ENCODE results near the gene RHOD. TPM values are rescaled to one million over a fixed set of nuclear protein-coding genes. Genes with fewer than 3 reads are reported as not detected.

The RHOD gene
- polyA plus RNA-seq, 1 donor from 2014 or later = not detected

DNA sequence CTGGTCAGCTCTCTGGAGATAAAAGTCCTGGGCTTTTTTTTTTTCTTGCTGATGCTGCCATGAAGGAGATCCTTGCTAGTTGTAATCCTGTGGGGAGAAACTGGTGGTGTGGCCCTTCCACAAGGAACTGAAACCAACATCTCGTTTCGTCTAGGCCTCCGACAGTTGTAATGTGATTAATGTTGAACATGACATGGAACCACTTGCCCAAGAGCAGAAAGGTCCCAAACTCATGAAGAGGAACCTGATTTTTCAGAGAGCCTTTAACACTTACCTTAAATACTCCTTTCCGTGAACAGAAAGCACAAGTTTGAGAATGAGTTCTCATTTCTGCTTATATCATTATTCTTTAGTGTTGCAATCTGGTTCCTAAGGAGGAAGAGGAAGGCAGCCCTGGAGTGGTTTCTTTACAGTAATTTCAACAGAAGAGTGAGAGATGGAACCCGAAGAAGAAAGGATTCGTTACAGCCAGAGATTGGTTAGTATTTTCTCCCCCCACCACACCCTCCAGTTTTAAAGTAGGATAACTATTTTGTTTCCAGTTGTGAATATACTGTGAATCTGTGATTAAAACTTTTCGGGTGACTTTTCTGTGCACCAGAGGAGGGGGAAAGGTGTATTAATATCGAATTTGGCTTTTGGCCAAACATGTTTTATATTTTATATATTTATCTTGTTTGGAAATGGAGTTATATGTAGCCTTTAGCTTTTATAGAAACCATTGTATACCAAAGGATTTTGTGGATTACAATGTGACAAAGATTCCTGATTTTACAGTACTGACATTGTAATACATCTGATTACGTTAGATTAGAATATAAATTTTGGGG lies 64.4 kb downstream of the RHOD start:
- peaks cover 60% of the 10 kb centered on the region for H3K79me2 ChIP-seq (replicated peaks; ENCODE audit: insufficient read depth, low read length)
- no peak overlapping the region for H2AFZ ChIP-seq (ENCODE audit: low read depth, low read length)
- H3K9me3 ChIP-seq (ENCODE audit: low read length) = no peaks in the 10 kb centered on the region
- peak overlapping the region; percentile 84 for H3K4me3 ChIP-seq (ENCODE audit: low read length)
- TF ChIP-seq EZH2 (IDR thresholded peaks at IDR 0.05; ENCODE audit: borderline replicate concordance, insufficient read depth, low read length, poor library complexity, severe bottlenecking) (no peak), EP300 (conservative IDR thresholded peaks at IDR 0.05; ENCODE audit: poor library complexity, severe bottlenecking) (no peak), RAD21 (conservative IDR thresholded peaks at IDR 0.05) (no peak), MXI1 (conservative IDR thresholded peaks at IDR 0.05; ENCODE audit: poor library complexity, severe bottlenecking) (no peak), TAF1 (IDR thresholded peaks at IDR 0.05; ENCODE audit: low read depth) (no peak), SMC3 (conservative IDR thresholded peaks at IDR 0.05; ENCODE audit: poor library complexity) (no peak), POLR2AphosphoS5 (IDR thresholded peaks at IDR 0.05) (no peak)
- TF ChIP-seq, protein P1, sequence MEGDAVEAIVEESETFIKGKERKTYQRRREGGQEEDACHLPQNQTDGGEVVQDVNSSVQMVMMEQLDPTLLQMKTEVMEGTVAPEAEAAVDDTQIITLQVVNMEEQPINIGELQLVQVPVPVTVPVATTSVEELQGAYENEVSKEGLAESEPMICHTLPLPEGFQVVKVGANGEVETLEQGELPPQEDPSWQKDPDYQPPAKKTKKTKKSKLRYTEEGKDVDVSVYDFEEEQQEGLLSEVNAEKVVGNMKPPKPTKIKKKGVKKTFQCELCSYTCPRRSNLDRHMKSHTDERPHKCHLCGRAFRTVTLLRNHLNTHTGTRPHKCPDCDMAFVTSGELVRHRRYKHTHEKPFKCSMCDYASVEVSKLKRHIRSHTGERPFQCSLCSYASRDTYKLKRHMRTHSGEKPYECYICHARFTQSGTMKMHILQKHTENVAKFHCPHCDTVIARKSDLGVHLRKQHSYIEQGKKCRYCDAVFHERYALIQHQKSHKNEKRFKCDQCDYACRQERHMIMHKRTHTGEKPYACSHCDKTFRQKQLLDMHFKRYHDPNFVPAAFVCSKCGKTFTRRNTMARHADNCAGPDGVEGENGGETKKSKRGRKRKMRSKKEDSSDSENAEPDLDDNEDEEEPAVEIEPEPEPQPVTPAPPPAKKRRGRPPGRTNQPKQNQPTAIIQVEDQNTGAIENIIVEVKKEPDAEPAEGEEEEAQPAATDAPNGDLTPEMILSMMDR (IDR thresholded peaks at IDR 0.05; ENCODE audit: poor library complexity, severe bottlenecking) = no peak
- TF ChIP-seq, protein P2, sequence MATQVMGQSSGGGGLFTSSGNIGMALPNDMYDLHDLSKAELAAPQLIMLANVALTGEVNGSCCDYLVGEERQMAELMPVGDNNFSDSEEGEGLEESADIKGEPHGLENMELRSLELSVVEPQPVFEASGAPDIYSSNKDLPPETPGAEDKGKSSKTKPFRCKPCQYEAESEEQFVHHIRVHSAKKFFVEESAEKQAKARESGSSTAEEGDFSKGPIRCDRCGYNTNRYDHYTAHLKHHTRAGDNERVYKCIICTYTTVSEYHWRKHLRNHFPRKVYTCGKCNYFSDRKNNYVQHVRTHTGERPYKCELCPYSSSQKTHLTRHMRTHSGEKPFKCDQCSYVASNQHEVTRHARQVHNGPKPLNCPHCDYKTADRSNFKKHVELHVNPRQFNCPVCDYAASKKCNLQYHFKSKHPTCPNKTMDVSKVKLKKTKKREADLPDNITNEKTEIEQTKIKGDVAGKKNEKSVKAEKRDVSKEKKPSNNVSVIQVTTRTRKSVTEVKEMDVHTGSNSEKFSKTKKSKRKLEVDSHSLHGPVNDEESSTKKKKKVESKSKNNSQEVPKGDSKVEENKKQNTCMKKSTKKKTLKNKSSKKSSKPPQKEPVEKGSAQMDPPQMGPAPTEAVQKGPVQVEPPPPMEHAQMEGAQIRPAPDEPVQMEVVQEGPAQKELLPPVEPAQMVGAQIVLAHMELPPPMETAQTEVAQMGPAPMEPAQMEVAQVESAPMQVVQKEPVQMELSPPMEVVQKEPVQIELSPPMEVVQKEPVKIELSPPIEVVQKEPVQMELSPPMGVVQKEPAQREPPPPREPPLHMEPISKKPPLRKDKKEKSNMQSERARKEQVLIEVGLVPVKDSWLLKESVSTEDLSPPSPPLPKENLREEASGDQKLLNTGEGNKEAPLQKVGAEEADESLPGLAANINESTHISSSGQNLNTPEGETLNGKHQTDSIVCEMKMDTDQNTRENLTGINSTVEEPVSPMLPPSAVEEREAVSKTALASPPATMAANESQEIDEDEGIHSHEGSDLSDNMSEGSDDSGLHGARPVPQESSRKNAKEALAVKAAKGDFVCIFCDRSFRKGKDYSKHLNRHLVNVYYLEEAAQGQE (IDR thresholded peaks at IDR 0.05; ENCODE audit: borderline replicate concordance) = no peak
- H3F3A ChIP-seq (ENCODE audit: insufficient read depth, low read length, poor library complexity, severe bottlenecking) = no peaks in the 10 kb centered on the region
- H4K20me1 ChIP-seq (ENCODE audit: insufficient read depth) = no peaks in the 10 kb centered on the region
- H3K36me3 ChIP-seq (ENCODE audit: insufficient read depth, low read length) = no peaks in the 10 kb centered on the region
- no peaks in the 10 kb centered on the region for H3K27me3 ChIP-seq (ENCODE audit: insufficient read depth, low read depth, low read length)
- H3K27ac ChIP-seq (ENCODE audit: low read length) = peak overlapping the region; percentile 27
- peak overlapping the region; percentile 88 for H3K9ac ChIP-seq (ENCODE audit: low read length)
- peak overlapping the region; percentile 90 for H3K4me2 ChIP-seq (ENCODE audit: low read length)
- no peaks in the 10 kb centered on the region for H3K9me2 ChIP-seq (ENCODE audit: insufficient read depth, low read length)

Other genes starting within 250 kb of the RHOD start
- gene RCE1, start 213.4 kb upstream of the RHOD start, polyA plus RNA-seq = 50.5 and 58.2 TPM in 2 replicates
- 85.0 and 104 TPM in 2 replicates for gene LRFN4, start 199.8 kb upstream of the RHOD start, polyA plus RNA-seq
- 7.1 and 8.9 TPM in 2 replicates for gene PC, start 98.5 kb upstream of the RHOD start, polyA plus RNA-seq
- not detected in 2 replicates for gene C11orf86, start 81.5 kb upstream of the RHOD start, polyA plus RNA-seq
- 2.1 and 2.3 TPM in 2 replicates for gene SYT12, start 33.7 kb upstream of the RHOD start, polyA plus RNA-seq
- gene KDM2A, start 62.4 kb downstream of the RHOD start, polyA plus RNA-seq = 10.3 and 12.4 TPM in 2 replicates
- 47.3 and 59.1 TPM in 2 replicates for gene GRK2, start 209.6 kb downstream of the RHOD start, polyA plus RNA-seq
- 93.5 and 111 TPM in 2 replicates for gene ANKRD13D, start 232.5 kb downstream of the RHOD start, polyA plus RNA-seq
- 0.89 and 1.4 TPM in 2 replicates for gene SSH3, start 246.7 kb downstream of the RHOD start, polyA plus RNA-seq